Activated CD8-positive, alpha-beta memory T cell treated with anti-CD3 and anti-CD28 coated beads, Interleukin-2, amount 10 ng/mL, durations not matched to agents 7 days and 5 days (primary cell): Measurements from ENCODE around the gene RPRD1A. TPM values are rescaled to one million over a fixed set of nuclear protein-coding genes. Genes with fewer than 3 reads are reported as not detected.
"Not testable (repeated sequence)": the region's sequence is repeated elsewhere in the genome, so short reads cannot be mapped to it uniquely, and the experiment has no call there.

Experiments used
- ATAC-seq: fragments of 150-1000 bp; cut with Tn5 transposase; one replicate; pipeline ENCODE4 v1.10.0; 2021; ENCODE audit warnings: moderate library complexity
- CTCF ChIA-PET: fragments of 350-600 bp; sonication (Branson Sonifier 250); formaldehyde crosslinking; loops from one replicate; lab custom pipeline; 2021; ENCODE audit warnings: antibody characterized with exemption; lab: Charles Lee
- DNase-seq: peaks from one replicate; pipeline ENCODE4 v3.0.0-alpha.2; 2020
- H3K27ac Mint-ChIP-seq: one replicate; pipeline ENCODE4 v1.8.0; 2021; ENCODE audit warnings: mild to moderate bottlenecking, mixed read lengths
- H3K27me3 Mint-ChIP-seq: one replicate; pipeline ENCODE4 v1.8.0; 2021; ENCODE audit warnings: mixed read lengths
- H3K36me3 Mint-ChIP-seq: one replicate; pipeline ENCODE4 v1.8.0; 2021; ENCODE audit warnings: mild to moderate bottlenecking, mixed read lengths
- H3K4me1 Mint-ChIP-seq: one replicate; pipeline ENCODE4 v1.8.0; 2021; ENCODE audit warnings: mixed read lengths
- H3K4me3 Mint-ChIP-seq: one replicate; pipeline ENCODE4 v1.8.0; 2021; ENCODE audit warnings: mild to moderate bottlenecking, moderate library complexity, mixed read lengths
- H3K9me3 Mint-ChIP-seq: one replicate; pipeline ENCODE4 v1.8.0; 2022; ENCODE audit warnings: low read depth, mixed read lengths
- total RNA-seq, 2 experiments: library from RNA; stranded (reverse); gene quantifications; one replicate each; pipeline ENCODE4 v1.2.3, GENCODE V29; 2021

The RPRD1A gene
- total RNA-seq, 2 experiments from 2014 or later: 26.2 to 33.4 TPM

DNA sequence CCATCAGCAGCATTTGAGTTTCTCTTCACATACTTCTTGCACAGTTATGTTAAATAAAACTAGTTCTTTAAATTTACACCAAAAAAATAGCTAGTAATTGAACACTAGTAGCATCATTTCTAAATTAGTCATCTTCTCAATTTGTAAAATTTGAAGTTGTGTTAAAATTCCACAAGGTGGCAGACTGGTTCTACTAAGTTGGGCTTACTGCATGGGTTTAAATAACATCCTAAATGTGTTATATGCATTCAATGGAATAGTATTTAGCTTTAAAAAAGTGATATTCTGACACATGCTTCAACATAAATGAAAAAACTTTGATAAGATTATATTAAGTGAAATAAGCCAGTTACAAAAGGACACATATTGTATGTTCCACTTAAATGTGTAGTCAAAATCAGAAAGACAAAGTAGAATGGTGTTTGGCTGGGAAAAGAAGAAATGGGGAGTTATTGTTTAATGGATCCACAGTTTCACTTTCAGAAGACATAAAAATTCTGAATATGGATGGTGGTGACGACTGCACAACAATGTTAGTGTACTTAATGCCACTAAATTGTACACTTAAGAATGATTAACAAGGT, 28.7 kb upstream of the RPRD1A start:
- DNase-seq: no peak
- no peak for ATAC-seq
- Mint-ChIP-seq H3K27ac (no peak overlapping the region), H3K27me3 (peaks cover 14% of the 10 kb centered on the region), H3K9me3 (no peaks in the 10 kb centered on the region), H3K4me3 (no peak overlapping the region), H3K4me1 (peaks cover 11% of the 10 kb centered on the region), H3K36me3 (no peaks in the 10 kb centered on the region)
- CTCF ChIA-PET: interaction anchor here (0.8 to 2.9 kb wide), 14 partner anchors 11 to 480 kb away, joined by 3 to 44 read pairs (median 4); partner anchors contain the start of gene SLC39A6

DNA sequence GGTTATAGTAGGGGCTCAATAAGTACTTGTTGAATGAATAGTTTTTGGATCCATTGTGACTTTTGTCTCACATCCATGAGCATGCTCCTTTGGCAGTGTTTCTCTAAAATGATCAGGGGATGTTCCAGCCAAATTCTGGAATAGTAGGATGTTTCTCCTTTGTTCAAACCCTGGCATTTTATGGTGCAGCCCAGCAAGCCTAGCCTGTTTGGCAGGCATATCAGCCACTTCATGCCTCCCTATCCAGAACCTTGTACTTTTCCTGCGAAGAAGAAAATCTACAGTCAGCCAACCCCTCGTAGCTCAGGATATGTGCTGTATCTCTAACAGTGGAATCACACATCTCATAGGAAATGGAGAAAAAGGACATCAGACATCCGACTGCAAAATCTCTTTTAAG, 27.1 kb upstream of the RPRD1A start:
- H3K9me3 Mint-ChIP-seq: no peaks in the 10 kb centered on the region
- peaks cover 11% of the 10 kb centered on the region for H3K4me1 Mint-ChIP-seq
- H3K27me3 Mint-ChIP-seq: peaks cover 15% of the 10 kb centered on the region
- DNase-seq: no peak
- no peak overlapping the region for H3K27ac Mint-ChIP-seq
- CTCF ChIA-PET: interaction anchor here (1.4 to 2.9 kb wide), 4 partner anchors 26 to 193 kb away, joined by 4 to 44 read pairs (median 10); no protein-coding TSS in a partner anchor
- no peaks in the 10 kb centered on the region for H3K36me3 Mint-ChIP-seq
- ATAC-seq: no peak
- no peak overlapping the region for H3K4me3 Mint-ChIP-seq

DNA sequence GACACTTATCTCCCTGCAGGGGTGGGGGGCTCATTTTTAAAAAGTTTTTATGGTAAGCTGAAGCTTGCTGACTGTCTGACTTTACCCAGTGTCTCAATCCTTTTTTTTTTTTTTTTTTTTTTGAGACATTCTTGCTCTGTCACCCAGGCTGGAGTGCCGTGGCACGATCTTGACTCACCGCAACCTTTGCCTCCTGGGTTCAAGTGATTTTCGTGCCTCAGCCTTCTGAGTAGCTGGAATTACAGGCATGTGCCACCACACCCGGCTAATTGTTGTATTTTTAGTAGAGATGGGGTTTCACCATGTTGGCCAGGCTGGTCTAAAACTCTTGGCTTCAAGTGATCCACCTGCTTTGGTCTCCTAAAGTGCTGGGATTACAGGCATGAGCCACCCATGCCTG, 24.8 kb upstream of the RPRD1A start:
- ATAC-seq: not testable (repeated sequence)
- peaks cover 15% of the 10 kb centered on the region for H3K27me3 Mint-ChIP-seq

DNA sequence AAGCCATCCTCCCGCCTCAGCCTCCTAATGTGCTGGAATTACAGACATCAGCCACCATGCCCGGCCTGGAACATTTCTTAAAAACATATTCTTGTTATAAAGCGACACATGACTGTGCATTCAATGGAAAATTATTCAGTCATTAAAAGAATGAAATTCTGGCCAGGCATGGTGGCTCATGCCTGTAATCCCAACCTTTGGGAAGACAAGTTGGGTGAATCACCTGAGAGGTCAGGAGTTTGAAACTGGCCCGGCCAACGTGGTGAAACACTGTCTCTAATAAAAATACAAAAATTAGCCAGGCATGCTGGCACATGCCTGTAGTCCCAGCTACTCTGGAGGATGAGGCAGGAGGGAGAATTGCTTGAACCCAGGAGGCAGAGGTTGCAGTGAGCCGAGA, 21.6 kb upstream of the RPRD1A start:
- no peak overlapping the region for H3K4me3 Mint-ChIP-seq
- no peaks in the 10 kb centered on the region for H3K9me3 Mint-ChIP-seq
- DNase-seq (no peak), ATAC-seq (no peak)
- peaks cover 13% of the 10 kb centered on the region for H3K4me1 Mint-ChIP-seq
- H3K27ac Mint-ChIP-seq: no peak overlapping the region
- CTCF ChIA-PET: no interaction called here
- no peaks in the 10 kb centered on the region for H3K36me3 Mint-ChIP-seq
- peaks cover 7% of the 10 kb centered on the region for H3K27me3 Mint-ChIP-seq

More for the DNA sequence above, 24.8 kb upstream of the RPRD1A start:
- not testable (repeated sequence) for H3K4me3 Mint-ChIP-seq, H3K27ac Mint-ChIP-seq, H3K36me3 Mint-ChIP-seq, H3K9me3 Mint-ChIP-seq, DNase-seq
- CTCF ChIA-PET: interaction anchor here (0.7 to 1.1 kb wide), 2 partner anchors 124 to 193 kb away, joined by 3 to 5 read pairs; no protein-coding TSS in a partner anchor
- peaks cover 11% of the 10 kb centered on the region for H3K4me1 Mint-ChIP-seq

DNA sequence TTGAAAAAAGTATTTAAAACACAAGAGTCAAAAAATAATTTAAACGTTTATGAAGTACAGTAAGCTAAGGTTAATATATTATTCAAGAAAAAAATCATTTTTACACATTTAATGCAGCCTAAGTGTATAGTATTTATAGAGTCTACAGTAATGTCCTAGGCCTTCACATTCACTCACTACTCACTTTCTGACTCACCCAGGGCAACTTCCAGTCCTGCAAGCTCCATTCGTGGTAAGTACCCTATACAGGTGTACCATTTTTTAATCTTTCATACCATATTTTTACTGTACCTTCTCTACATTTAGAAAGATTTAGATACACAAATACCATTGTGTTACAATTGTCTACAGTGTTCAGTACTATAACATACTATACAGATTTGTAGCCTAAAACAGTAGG, 20.9 kb upstream of the RPRD1A start:
- H3K27me3 Mint-ChIP-seq: peaks cover 7% of the 10 kb centered on the region
- H3K27ac Mint-ChIP-seq: no peak overlapping the region
- H3K4me1 Mint-ChIP-seq: peaks cover 16% of the 10 kb centered on the region
- CTCF ChIA-PET: no interaction called here
- ATAC-seq (no peak), DNase-seq (no peak)
- H3K4me3 Mint-ChIP-seq: no peak overlapping the region
- H3K36me3 Mint-ChIP-seq: no peaks in the 10 kb centered on the region
- no peaks in the 10 kb centered on the region for H3K9me3 Mint-ChIP-seq

DNA sequence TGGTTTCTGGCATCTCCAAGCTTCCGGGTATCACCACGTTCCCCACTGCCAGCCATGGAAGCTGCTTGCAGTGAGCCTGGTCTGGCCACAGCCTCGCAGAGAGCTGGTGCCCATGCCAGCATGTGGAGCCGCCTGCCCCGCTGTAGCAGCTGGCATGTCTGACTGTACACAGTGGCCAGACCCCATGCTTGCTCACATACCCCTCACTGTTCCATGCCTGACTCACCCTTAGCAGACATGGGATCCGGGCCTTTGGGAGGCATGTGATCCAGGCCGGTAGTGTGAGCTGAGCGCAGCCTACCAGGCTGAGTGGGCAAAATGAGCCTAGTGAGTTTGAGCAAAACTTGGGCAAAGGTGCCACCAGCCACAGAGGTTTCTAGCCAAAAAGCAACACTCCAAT, 18.8 kb upstream of the RPRD1A start:
- H3K36me3 Mint-ChIP-seq: peaks cover 2% of the 10 kb centered on the region
- peaks cover 17% of the 10 kb centered on the region for H3K4me1 Mint-ChIP-seq
- no peak for DNase-seq
- H3K4me3 Mint-ChIP-seq: no peak overlapping the region
- CTCF ChIA-PET: interaction anchor here (1.0 kb wide), 1 partner anchor 66 kb away, joined by 3 read pairs; no protein-coding TSS in a partner anchor
- no peak overlapping the region for H3K27ac Mint-ChIP-seq
- H3K27me3 Mint-ChIP-seq: peaks cover 11% of the 10 kb centered on the region
- H3K9me3 Mint-ChIP-seq: no peaks in the 10 kb centered on the region
- no peak for ATAC-seq

DNA sequence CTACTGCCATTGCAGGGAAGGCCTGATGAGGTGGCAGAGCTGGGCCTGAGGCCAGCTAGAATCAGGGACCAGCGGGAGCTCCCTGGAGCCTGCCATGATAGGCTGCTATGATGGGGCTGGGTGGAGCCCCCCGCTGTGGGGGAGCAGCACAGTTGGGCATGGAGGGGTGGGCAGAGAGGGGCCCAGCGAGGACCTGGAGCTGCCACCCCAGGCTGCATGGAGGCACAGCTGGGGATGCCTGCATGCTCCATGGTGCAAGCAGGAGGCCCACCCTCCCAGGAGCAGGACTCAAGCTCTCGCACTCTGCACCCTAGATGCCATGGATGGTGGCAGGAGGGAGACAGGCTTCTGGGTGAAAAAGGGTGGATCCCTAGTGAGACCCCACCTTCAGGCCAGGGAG, 17.8 kb upstream of the RPRD1A start:
- ATAC-seq (no peak), DNase-seq (no peak)
- CTCF ChIA-PET: interaction anchor here (0.8 kb wide), 1 partner anchor 11 kb away, joined by 3 read pairs; no protein-coding TSS in a partner anchor

DNA sequence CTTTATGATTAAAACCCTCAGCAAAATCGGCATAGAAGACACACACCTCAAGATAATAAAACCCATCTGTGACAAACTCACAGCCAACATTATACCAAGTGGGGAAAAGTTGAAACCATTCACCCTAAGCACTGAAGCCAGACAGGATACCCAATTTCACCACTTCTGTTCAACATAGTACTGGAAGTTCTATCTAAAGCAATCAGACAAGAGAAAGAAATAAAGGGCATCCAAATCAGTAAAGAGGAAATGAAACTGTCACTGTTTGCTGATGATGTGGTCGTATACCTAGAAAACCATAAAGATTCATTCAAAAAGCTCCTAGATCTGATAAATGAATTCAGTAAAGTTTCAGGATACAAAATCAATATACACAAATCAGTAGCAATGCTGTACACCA, 16.4 kb upstream of the RPRD1A start:
- CTCF ChIA-PET: no interaction called here
- ATAC-seq: no peak

More for the DNA sequence above, 17.8 kb upstream of the RPRD1A start:
- Mint-ChIP-seq H3K9me3 (no peaks in the 10 kb centered on the region), H3K4me1 (peaks cover 17% of the 10 kb centered on the region), H3K36me3 (peaks cover 2% of the 10 kb centered on the region), H3K27me3 (peaks cover 6% of the 10 kb centered on the region), H3K27ac (no peak overlapping the region), H3K4me3 (no peak overlapping the region)

DNA sequence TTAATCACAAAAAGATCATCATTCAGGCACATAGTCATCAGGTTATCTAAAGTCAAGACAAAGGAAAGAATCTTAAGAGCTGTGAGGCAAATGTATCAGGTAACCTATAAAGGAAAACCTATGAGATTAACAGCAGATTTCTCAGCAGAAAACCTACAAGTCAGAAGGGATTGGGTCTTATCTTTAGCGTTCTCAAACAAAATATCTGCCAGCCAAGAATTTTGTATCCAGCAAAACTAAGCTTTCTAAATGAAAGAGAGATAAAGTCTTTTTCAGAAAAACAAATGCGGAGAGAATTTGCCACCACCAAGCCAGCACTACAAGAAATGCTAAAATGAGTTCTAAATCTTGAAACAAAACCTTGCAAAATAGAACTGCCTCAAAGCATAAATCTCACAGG, 13.8 kb upstream of the RPRD1A start:
- ATAC-seq, H3K27ac Mint-ChIP-seq, CTCF ChIA-PET, H3K36me3 Mint-ChIP-seq, DNase-seq, H3K4me3 Mint-ChIP-seq, H3K9me3 Mint-ChIP-seq: not testable (repeated sequence)
- H3K4me1 Mint-ChIP-seq: peaks cover 17% of the 10 kb centered on the region
- H3K27me3 Mint-ChIP-seq: peaks cover 11% of the 10 kb centered on the region

More for the DNA sequence above, 16.4 kb upstream of the RPRD1A start:
- Mint-ChIP-seq H3K27ac (no peak overlapping the region), H3K4me3 (no peak overlapping the region), H3K9me3 (no peaks in the 10 kb centered on the region), H3K36me3 (peaks cover 2% of the 10 kb centered on the region), H3K27me3 (peaks cover 6% of the 10 kb centered on the region), H3K4me1 (peaks cover 17% of the 10 kb centered on the region)
- no peak for DNase-seq

DNA sequence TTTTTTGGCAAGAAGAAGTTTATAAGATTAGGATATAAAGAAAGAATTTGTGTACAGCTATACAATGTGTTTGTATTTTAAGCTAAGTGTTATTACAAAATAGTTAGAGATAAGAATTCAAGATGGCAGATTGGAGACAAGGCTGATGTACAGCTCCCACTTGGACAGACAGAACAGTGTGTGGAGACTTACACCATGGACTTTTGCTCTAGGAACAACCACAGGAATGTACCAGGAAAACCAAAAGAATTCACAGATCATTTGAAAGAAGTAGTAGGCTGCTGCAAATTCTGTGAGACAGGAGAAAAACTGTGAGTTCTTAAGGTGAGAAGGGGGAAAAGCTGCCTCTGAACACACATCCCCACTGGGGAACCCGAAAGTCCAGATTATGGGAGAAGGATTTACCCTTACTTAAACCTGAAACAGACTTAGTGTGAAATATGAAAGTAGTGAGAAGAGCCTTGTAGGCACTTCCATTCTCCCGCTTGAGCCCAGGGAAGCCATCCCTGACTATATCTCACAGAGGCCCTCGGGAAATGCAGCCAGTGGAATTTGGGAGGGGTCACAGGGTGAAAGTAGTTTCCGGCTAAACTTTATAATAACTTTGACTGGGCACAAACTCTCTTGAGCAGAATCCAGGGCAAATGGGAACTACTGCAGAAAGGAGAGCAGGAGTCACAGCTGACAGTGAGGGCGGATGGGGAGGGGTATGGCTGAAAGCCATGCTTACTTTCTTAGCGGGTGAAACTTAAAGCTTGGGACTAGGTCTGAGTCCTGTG, 11.6 kb upstream of the RPRD1A start:
- Mint-ChIP-seq H3K27ac (no peak overlapping the region), H3K36me3 (peaks cover 2% of the 10 kb centered on the region), H3K27me3 (peaks cover 20% of the 10 kb centered on the region), H3K4me3 (no peak overlapping the region), H3K9me3 (no peaks in the 10 kb centered on the region), H3K4me1 (peaks cover 14% of the 10 kb centered on the region)
- ATAC-seq (no peak), DNase-seq (no peak)
- CTCF ChIA-PET: no interaction called here

DNA sequence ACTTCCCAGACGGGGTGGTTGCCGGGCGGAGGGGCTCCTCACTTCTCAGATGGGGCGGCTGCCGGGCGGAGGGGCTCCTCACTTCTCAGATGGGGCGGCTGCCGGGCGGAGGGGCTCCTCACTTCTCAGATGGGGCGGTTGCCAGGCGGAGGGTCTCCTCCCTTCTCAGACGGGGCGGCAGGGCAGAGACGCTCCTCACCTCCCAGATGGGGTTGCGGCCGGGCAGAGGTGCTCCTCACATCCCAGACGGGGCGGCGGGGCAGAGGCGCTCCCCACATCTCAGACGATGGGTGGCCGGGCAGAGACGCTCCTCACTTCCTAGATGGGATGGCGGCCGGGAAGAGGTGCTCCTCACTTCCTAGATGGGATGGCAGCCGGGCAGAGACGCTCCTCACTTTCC, 10.4 kb upstream of the RPRD1A start:
- H3K9me3 Mint-ChIP-seq, ATAC-seq, H3K36me3 Mint-ChIP-seq, H3K4me3 Mint-ChIP-seq, H3K27ac Mint-ChIP-seq, CTCF ChIA-PET, H3K4me1 Mint-ChIP-seq, DNase-seq: not testable (repeated sequence)
- H3K27me3 Mint-ChIP-seq: peaks cover 28% of the 10 kb centered on the region

DNA sequence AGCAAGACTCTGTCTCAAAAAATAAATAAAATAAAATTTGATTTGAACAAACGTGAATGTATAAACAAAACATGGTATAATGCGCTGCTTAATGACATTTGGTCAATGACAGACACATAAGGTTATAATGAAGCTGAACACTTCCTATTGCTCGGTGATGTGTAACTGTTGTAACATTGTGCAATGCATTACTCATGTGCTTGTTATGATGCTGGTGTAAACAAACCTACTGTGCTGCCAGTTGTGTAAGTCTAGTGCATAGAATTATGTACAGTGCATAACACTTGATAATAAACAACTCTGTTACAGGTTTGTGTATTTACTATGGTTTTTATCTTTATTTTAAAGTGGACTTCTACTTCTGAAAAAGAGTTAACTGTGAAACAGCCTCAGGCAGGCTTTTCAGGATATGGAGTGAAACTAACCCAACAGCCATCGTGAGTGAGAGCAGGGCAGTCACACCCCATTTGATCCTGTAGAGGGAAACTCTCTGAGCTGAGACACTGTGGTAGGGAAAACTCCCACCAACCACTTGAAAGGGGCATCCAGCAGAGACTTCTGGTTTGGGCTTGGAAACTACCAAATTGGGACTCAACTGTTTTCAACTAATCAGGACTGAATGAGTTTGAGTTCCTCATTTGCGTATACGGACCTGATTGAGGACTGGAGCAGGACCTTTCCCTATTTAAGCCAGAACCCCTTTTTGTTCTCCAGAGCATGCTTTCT, 8.7 kb upstream of the RPRD1A start:
- H3K27ac Mint-ChIP-seq: no peak overlapping the region
- H3K4me3 Mint-ChIP-seq: no peak overlapping the region
- H3K4me1 Mint-ChIP-seq: no peaks in the 10 kb centered on the region
- no peak for ATAC-seq
- no peaks in the 10 kb centered on the region for H3K36me3 Mint-ChIP-seq
- H3K9me3 Mint-ChIP-seq: no peaks in the 10 kb centered on the region
- peaks cover 23% of the 10 kb centered on the region for H3K27me3 Mint-ChIP-seq
- no peak for DNase-seq
- CTCF ChIA-PET: no interaction called here

DNA sequence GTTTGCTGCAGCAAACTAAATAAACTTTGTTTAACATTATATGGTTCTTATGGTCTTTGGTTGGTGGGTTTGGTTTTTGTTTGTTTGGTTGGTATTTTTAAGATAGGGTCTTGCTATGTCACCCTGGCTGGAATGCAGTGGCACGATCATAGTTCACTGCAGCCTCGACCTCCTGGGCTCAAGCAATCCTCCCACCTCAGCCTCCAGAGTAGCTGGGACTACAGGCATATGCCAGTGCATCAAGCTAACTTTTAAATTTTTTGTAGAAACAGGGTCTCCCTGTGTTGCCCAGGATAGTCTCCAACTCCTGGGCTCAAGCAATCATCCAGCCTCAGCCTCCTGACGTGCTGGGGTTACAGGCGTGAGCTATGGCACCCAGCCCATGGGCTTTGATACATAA, 7.1 kb upstream of the RPRD1A start:
- H3K27me3 Mint-ChIP-seq: peaks cover 23% of the 10 kb centered on the region
- DNase-seq (no peak), ATAC-seq (no peak)
- H3K4me1 Mint-ChIP-seq: no peaks in the 10 kb centered on the region
- H3K9me3 Mint-ChIP-seq: no peaks in the 10 kb centered on the region
- H3K36me3 Mint-ChIP-seq: no peaks in the 10 kb centered on the region
- no peak overlapping the region for H3K27ac Mint-ChIP-seq
- CTCF ChIA-PET: interaction anchor here (0.6 kb wide), 1 partner anchor 21 kb away, joined by 3 read pairs; no protein-coding TSS in a partner anchor
- H3K4me3 Mint-ChIP-seq: no peak overlapping the region
